ENCODE measurements around the gene PIK3R1.
"Not testable (repeated sequence)": the region's sequence is repeated elsewhere in the genome, so short reads cannot be mapped to it uniquely, and the experiment has no call there.

PIK3R1 gene

DNA sequence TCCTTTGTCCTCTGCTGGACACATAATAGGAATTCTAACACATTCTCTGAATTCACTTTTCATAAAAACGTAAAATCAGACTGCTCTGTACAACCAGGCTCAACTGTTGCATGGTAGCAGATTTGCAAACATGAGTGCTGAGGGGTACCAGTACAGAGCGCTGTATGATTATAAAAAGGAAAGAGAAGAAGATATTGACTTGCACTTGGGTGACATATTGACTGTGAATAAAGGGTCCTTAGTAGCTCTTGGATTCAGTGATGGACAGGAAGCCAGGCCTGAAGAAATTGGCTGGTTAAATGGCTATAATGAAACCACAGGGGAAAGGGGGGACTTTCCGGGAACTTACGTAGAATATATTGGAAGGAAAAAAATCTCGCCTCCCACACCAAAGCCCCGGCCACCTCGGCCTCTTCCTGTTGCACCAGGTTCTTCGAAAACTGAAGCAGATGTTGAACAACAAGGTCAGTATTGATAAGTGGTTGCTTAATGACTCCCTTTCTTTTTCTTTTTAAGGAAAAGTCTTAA lies 11.1 kb downstream of the PIK3R1 start:
- DNase-seq (ENCODE audit: low read depth): no peak

DNA sequence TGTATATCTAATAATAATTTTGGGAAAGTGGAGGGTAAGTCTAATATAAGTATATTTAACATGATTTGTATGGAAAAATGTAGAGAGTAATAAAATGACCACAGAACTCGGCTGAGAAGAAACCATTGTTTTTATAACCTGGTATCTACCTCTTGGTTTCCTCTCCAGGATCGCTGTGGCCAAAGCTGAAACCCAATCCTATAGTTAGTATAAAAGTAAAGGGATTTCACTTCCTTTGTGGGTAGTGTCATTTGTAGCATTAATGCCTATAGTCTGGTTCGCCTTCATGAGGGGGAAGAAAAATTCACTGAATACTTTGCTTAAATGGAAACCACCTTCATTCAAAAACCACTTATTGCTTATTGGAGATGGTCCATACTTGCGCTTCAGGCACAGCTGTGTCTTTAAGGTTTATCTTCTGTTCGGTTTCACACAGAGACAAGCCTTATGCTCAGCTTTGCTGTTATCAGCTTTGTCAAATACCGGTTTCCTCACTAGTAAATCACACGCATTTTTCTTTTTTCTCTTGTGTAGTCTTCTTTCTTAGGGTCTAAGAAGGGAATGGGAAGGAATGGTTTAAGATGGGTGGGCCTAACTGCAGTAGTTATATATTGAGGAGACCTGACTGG lies 12.1 kb downstream of the PIK3R1 start:
- no peak for DNase-seq (ENCODE audit: low read depth)

DNA sequence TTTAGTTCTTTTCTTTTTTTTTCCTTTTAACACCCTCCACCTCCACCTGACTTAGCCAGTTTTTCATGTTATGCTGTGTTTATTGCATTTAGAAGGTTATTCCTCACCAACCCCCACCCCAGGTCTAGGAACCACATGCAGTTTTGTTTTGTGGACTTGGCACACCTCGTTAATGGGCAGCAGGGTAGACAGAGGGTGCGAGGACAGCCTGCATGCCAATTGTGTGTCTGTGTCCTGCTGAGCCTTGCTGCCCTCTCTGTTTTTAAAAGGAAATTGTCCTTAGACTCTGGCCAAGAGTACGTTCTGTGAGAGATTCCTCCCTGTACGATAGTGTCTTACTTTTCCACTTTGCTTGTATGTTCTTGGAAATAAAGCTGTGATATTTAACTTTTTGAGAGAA lies 13.9 kb downstream of the PIK3R1 start:
- no peak for DNase-seq (ENCODE audit: low read depth)

DNA sequence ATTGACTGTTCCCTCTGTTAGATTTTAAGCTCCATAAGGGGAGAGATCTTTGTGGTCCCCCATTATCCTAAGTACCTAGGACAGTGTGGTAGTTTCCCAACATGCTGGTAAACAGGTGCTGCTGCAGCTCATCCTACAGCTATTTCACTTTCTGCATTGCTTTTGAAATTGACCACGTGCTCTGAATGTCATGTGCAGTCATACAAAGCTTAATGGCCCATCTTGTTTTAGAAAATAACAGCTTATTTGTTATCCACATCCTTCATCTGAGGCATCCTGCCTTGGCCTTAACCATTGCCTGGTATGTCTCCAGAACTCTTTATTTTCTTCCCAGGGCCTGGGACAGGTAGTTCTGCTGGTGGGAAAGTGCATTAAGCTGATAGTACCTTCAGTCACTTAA lies 14.7 kb downstream of the PIK3R1 start:
- DNase-seq (ENCODE audit: low read depth): no peak

DNA sequence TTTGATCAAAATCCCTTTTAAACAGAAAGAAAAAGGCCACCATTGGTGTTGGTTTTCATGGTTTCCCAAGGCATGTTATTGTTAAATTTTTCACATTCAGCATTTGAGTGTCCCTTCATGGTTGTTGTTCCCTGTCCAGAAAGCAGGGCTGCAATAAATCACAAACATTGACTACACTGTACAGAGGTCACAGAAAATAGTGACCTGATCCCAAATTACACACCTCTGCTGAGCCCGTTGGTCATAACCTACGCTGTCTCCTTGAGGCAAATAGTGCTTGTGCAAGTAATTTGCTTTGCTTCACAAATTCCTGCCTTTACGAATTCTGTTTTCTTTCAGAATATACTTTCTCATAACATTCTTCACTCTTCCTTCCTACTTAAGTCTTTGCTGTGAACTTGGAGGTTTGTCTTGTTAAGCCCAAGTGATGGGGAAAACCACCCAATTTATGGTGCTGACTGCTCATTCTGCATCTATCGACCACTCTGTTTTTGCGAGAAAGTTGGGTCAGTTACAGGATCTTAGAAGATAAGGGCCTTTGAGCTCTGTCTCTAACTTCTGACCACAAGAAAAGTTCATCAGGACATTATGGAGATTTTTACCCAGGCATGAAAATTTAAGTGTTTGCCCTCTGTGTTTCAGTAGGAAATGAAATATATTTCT lies 16.0 kb downstream of the PIK3R1 start:
- DNase-seq (ENCODE audit: low read depth): no peak

DNA sequence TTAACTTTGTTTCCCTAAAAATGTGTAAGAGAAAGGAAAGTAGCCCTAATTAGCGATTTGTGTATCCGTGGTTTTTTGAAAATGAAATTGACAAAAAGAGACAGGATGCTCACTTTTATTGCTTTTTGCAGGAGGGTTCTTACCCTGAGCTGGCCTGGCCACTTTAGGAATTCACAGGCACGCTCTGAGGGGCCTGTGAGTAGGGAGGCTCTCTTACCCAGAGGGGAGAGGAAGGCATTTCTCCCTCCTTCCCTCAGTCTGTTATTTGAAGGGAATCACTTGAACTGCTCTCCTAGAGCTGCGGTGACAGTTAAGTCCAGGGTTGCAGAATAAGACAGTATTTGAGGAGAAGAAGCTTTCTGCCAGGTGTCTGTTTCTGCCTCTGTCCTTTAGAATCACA lies 16.7 kb downstream of the PIK3R1 start:
- no peak for DNase-seq (ENCODE audit: low read depth)

DNA sequence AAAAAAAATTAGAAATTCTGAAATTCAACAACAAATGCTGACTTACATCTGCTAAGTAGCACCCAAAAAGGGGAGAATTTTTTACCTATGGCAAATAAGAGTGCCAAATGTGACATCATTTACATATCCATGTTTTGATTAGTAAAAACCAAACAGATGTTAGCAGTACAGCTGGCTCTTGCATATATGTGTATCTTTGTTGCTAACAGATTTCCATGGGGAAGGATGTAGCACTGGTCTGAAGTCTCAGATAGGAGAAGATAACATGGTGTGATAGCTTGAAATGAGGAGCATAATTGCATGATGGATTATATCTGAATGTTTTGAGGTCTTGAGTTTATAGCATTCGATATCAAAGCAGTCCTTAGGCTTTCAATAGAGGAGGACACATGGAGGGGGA lies 17.5 kb downstream of the PIK3R1 start:
- DNase-seq (ENCODE audit: low read depth): no peak

DNA sequence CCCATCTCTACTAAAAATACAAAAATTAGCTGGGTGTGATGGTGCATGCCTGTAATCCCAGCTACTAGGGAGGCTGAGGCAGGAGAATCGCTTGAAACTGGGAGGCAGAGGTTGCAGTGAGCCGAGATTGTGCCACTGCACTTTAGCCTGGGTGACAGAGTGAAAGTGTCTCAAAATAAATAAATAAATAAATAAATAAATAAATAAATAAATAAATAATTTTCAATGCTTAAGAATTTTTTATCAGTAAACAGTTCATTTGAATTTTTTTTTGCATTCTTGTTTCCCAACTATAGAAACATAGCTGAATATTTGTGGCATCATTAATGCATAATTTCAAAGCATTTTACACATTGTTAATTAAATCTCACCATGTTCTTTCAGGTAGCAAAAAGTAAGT lies 19.7 kb downstream of the PIK3R1 start:
- DNase-seq (ENCODE audit: low read depth): not testable (repeated sequence)

DNA sequence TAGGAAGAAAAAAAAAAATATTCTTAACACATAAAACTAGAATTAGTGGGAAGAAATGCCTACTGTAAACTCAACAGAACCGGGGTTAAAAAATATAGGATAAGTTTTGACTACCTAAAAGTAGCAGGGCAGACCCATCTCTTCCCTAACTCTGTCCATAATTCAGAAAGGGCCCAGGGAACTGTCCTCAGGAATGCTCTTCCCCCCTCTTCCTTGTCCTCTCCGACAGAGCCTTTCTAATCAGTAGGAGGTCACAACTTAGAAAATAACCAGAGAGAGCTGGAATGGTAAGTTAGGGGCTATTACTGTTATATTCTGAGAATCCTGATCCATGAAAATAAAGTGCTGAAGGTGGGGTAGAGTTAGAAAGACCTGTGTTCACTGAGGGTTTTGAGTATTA lies 22.2 kb downstream of the PIK3R1 start:
- DNase-seq (ENCODE audit: low read depth): no peak

DNA sequence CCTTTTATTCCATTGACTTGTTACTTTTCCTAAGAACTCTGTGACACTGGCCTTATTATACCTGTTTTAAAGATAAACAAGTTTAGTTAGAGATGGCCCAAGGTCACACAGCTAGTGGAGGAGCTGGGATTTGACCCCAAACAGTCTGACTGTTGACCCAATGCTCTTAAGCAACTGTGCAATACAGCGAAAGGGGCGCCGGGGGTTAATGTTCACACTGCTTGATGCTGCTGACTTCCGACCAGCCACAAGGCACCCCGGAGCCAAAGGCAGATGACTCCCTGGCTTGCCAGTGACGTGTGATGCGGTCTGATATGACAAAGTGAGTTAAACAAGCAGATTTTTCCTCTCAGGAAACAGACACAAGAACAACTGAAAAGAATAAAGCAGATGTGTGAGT lies 23.9 kb downstream of the PIK3R1 start:
- DNase-seq (ENCODE audit: low read depth): no peak

DNA sequence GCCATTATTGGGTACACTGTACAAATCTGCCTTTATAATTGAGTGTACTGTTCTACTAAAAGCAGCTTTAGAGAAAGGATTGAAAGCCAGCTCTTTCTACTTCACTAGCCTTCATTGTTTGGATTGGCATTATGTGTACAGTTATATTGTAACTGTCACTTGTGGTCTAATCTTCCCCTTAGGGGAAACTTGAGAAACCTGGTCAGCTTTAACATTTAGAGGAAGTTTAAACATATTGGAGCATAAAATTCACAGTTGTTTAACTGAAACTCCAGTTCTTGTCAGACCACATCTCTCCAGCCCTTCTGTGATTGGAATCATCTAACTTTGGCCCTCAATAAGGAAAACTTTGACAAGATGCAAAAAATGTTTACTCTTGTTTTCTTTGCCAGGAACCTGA lies 24.6 kb downstream of the PIK3R1 start:
- DNase-seq (ENCODE audit: low read depth): no peak

DNA sequence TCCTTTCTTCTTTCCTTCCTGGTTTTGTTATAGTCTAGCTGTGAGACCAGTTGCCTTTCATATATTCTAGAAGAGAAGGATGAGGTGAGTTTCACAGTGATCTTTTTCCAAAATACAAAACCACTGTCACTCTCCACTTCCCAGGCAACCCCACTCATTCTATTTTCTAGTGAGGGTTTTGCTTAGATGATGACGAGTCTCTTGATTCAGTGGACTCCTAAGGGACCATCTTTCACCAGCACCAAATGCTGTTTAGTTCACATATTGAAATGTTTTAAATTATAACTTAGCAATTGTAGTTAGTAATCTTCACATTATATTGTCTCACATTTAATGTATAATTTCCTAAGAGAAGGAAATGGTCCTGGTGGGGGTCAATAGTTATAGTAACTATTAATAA lies 25.2 kb downstream of the PIK3R1 start:
- DNase-seq (ENCODE audit: low read depth): no peak

DNA sequence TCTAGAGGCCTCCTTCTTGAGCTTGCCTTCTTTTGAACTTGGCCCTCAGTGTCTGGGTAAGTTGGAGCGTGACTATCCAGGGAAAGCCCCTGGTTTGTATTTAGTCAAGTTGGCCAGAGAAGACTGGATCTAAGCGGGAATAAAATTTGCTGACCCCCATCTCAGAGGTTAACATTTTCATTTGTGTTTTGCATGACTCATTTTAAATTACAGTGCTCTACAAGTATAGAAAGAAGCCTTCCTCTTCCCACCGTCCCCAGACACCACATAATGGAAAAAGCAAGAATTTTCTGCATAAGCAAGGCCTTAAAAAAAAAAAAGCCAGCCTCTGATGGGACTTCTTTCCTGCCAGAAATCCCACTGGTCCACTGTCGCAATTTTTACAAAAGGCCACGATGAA lies 27.2 kb downstream of the PIK3R1 start:
- DNase-seq (ENCODE audit: low read depth): no peak

DNA sequence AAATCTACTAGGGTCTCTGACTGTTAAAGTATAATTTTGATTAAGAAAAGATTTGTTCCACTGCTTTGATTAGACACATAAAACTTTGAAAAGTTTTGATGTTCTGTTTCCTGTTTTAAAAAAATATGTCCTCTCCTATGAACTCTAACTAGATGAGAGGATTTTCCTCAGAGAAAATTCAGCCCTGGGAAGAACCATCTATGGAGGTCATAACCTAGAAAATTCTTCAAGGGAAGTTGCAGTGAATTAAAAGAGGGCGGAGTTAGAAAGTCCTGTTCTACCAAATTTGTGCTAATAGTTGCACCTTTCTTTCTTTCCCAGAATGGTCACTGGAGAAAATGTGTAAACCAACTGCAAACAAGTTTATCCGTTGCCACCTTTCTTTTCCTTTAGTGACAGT lies 27.7 kb downstream of the PIK3R1 start:
- no peak for DNase-seq (ENCODE audit: low read depth)

DNA sequence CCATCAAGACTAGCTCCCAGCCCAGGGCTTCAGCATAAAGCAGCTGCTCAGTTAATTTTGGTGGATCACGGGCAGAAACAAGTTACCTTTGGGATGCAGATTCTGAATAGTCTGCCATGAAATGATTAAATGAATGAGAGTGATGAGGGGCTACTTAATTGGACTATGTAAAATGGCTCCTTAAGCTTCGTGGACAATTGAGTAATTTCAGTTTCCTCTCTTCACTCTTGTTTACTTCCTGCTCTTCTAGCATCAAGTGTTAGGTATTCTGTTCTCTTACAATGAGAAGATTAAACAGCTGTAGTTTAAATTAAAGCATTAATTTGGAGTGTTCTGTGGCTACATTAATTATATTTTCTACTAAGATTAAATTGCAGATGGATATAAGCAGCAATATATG lies 28.1 kb downstream of the PIK3R1 start:
- no peak for DNase-seq (ENCODE audit: low read depth)

DNA sequence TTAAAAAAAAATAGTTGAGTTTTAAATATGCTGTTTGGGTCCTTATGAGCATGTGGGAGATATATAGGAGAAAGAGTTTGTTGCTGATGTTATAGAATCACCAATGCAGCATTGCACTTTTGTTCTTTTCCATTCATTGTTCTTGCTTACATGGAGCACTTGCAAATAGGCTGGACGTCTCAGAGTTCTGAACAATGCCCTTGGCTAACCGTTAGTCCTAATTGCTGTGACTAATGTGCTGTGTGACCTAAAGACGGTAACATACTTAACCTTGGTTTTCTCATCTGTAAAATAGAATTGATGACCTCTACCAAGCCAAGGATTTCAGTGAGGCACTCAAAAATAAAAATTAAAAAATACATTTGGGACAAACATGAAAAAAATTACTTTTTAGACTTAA lies 29.8 kb downstream of the PIK3R1 start:
- DNase-seq (ENCODE audit: low read depth): no peak

DNA sequence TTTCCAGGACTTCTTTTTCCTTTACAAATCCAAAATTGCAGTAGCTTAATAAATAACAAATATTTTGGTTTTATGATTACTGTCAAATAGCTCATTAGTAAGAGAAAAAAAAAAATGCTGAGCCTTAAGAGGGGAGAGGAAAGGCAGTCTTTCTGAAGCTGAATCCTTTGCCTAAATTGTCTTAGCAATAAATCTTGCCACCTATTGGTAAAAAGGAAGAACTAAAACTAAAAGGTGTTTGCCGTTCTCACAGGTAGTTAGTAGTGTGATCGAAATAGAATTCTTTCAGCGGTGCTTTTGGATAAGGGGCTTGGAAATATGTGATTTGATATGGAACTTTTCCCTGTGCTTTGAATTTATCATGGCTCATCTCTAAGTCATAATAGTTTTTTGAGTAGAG lies 31.2 kb downstream of the PIK3R1 start:
- no peak for DNase-seq (ENCODE audit: low read depth)

DNA sequence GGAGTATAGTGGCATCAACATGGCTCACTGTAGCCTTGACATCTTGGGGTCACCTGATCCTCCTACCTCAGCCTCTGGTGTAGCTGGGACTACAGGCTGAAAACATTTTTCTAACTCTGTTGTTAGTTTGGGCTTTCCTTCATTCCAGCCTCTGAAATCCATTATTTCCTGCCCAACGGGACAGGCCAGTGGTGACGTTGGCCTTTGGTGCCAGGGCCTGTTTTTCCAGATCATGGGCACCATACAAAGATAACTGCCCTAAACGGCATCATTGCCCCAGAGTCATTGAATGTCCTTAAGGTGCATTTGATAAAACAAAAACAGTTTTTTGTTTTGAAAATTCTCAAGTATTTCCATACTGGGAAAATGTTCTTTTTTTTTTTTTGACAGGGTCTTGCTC lies 32.1 kb downstream of the PIK3R1 start:
- DNase-seq (ENCODE audit: low read depth): no peak

DNA sequence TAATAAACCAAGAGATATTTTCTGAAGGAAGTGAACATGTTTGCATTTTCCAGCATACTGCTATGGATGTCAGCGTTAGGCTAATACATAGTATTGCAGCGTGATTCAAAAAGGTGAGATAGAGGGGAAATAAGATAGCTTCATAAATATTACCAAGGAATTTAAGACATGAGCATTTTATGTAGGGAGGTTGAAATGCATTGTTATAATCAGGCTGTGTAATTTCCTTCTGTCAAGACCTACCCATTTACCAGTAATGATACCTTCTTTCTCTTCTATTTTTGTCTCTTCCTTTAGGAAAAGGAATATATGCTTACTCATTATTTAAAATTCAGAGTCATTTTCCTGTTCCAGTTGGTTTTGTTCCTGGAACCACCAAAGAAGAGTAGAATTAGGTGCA lies 33.3 kb downstream of the PIK3R1 start:
- DNase-seq (ENCODE audit: low read depth): no peak

DNA sequence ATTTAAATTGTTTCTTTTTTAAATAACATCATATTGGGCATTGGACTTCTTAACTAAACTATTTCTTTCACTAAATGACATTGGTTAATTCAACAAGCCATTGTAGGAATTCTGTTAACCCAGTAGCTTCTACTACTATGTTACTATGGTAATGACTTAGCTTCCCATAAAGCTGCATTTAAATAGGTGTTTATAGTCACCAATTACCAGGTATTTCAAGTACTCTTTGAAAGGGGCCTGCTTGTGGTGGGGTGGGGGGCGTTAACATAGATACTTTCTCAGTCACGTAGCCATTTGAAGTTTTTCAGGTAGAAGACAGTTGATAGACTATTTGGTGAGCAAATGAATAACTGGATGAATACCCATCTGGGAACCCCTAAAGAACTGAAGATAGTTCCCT lies 34.0 kb downstream of the PIK3R1 start:
- DNase-seq (ENCODE audit: low read depth): no peak

DNA sequence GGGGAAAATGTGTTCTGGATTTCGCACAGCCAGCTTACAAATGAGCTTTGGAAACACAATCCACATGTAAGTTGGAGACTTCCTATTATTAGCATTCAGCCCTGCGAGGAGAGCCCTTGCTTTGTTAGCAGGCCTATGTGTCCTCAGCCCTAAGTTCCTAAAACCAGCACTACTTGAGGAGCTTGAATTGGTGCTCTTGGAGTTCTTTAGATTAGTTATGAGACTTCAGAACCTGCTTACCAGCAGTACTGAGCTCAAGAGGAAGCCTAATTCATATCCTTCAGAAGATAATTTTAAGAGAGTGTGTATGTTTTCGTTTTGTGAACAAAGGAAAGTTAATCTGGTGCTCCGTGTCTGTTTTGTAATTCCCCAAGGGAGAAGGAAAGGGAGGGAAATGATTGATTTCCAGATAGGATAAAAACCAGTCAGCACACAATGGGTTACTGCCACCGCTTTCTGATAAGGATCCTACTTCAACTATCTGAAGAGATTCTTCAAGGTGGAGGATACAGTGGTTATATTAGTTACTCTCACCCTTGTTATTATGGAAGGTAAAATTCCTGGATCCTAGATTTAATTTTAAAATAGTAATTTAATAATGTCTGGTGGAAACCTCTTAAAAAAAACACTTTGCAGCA lies 35.2 kb downstream of the PIK3R1 start:
- no peak for DNase-seq (ENCODE audit: low read depth)

DNA sequence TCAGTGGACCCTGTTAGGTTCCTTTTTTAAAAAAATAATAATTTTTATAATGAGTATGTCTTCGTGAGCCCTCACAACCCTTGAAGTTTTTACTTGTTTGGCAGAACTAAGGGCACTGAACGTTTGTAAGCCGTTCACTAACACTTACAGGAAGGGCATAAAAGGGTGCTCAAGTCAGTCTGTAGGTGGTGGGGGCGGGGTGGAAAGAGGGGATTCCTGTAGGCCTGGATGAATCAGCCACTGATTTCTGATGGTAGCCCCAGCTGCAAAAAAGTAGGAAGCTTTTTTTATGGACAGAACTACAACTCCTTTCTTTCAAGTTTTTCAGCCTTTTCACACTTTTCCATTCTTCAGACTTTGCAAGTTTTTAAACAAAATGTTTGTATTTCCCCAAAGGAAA lies 35.8 kb downstream of the PIK3R1 start:
- no peak for DNase-seq (ENCODE audit: low read depth)

DNA sequence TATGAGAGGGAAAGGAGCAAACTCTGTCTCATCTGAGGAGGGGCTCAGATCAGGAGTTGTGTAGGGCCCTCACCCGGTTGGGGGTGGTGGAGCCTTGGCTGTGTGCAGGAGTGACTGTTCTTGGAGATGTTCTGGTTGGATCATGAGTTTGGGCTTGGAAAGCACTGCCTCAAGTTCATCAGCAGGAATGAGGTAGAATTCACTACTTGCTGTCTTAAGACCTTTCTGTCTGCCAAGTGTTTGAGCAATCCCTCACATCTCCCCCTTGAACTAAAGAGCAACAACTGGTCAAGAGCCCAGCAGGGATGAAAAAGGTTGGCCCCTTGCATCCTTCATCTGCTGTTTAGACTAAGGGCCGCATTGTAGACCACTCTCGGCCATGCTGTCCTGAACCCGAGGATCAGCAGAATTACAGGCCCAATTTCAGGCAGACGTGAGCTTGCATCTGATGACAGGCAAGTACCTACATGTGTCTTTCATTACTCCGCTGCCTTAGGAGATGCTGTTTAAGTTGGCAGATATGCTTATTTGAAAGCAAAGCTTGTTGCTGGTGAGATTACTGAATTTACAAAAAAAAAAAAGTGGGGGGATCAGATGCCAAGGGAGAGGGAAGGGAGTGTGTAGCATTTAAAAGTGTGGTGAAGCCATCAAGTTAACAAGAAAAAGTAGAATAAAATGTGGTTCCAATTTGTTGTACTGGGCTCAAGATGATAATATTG lies 36.4 kb downstream of the PIK3R1 start:
- DNase-seq (ENCODE audit: low read depth): no peak

Measured in HS-27A (cell line).